RWPE1 (cell line): Measurements from ENCODE around the gene FAHD2A.

Source experiments
- CTCF ChIA-PET: fragments of 350-600 bp; sonication (Branson Sonifier 250); formaldehyde crosslinking; extraction: SDS; loops from one replicate; lab custom pipeline; 2021; lab: Yijun Ruan, JAX
- POLR2A ChIA-PET: fragments of 400-600 bp; formaldehyde crosslinking; extraction: SDS; loops from one replicate; lab custom pipeline; 2020; ENCODE audit warnings: antibody characterized with exemption; ENCODE audit not compliant: low non-redundant PET; lab: Yijun Ruan, JAX
- DNase-seq: peaks from one replicate; pipeline ENCODE4 v3.0.0; 2012; ENCODE audit warnings: low spot score
- H3K27ac ChIP-seq: fragments of 450-650 bp; 2 replicates; pipeline ENCODE4 v1.5.1; 2017
- CTCF ChIP-seq: fragments of 450-650 bp; conservative IDR thresholded peaks from 2 replicates; pipeline ENCODE4 v1.5.1; 2017; ENCODE audit warnings: low read depth, mild to moderate bottlenecking

The FAHD2A gene

GRCh38 chr2:95384854-95385569, 17.5 kb upstream of the FAHD2A start:
- CTCF ChIA-PET, result interaction anchor here (0.7 to 1.0 kb wide), 2 partner anchors 40 to 153 kb away, joined by 3 to 4 read pairs; no protein-coding TSS in a partner anchor
- POLR2A ChIA-PET, result no interaction called here
- no peak for TF ChIP-seq CTCF
- no peak for DNase-seq
- no peak overlapping the region for H3K27ac ChIP-seq

GRCh38 chr2:95385570-95385984, 16.9 kb upstream of the FAHD2A start:
- CTCF ChIA-PET, result interaction anchor here (0.7 kb wide), 1 partner anchor 154 kb away, joined by 3 read pairs; no protein-coding TSS in a partner anchor
- POLR2A ChIA-PET, result no interaction called here
- no peak overlapping the region for H3K27ac ChIP-seq
- TF ChIP-seq CTCF, result no peak
- no peak for DNase-seq

- no peak overlapping the region for H3K27ac ChIP-seq
- no peak for DNase-seq
- ChIA-PET POLR2A (no interaction called here), CTCF (interaction anchor here (0.7 kb wide), 1 partner anchor 41 kb away, joined by 3 read pairs; no protein-coding TSS in a partner anchor)
- TF ChIP-seq CTCF, result no peak
Measured at GRCh38 chr2:95386031-95386430, 16.5 kb upstream of the FAHD2A start.

- no peak overlapping the region for H3K27ac ChIP-seq
- TF ChIP-seq CTCF, result no peak
- no peak for DNase-seq
- ChIA-PET CTCF (interaction anchor here (0.6 kb wide), 1 partner anchor 228 kb away, joined by 3 read pairs; no protein-coding TSS in a partner anchor), POLR2A (no interaction called here)
Measured at GRCh38 chr2:95387358-95387757, 15.2 kb upstream of the FAHD2A start.

GRCh38 chr2:95388091-95388692, 14.3 kb upstream of the FAHD2A start:
- H3K27ac ChIP-seq, result no peak overlapping the region
- DNase-seq, result no peak
- TF ChIP-seq CTCF, result no peak
- ChIA-PET CTCF (no interaction called here), POLR2A (no interaction called here)

- POLR2A ChIA-PET, result no interaction called here
- DNase-seq, result no peak
Measured at GRCh38 chr2:95388856-95389244, 13.7 kb upstream of the FAHD2A start.

More at GRCh38 chr2:95388856-95389244, 13.7 kb upstream of the FAHD2A start:
- TF ChIP-seq CTCF, result no peak
- CTCF ChIA-PET, result interaction anchor here (0.5 to 1.2 kb wide), 6 partner anchors 9 to 689 kb away, joined by 3 to 8 read pairs (median 3); no protein-coding TSS in a partner anchor
- H3K27ac ChIP-seq, result no peak overlapping the region
